Right lobe of liver (tissue), 6 donors: Measurements from ENCODE around the gene KIT. TPM values are rescaled to one million over a fixed set of nuclear protein-coding genes. Genes with fewer than 3 reads are reported as not detected.

ENCODE experiments used
- ATAC-seq, 4 donors: fragments of 200-7000 bp; cut with Tn5 transposase; one replicate each; pipeline ENCODE4 v1.9.1; 2020; ENCODE audit warnings: mild to moderate bottlenecking in 4 of 4, moderate library complexity in 4 of 4
- DNase-seq, 3 donors: peaks; one replicate each; pipeline ENCODE4 v3.0.0-alpha.2; 2020
- H3K27ac ChIP-seq, 3 donors: fragments of 200-600 bp; one replicate each; pipeline ENCODE4 v1.8.0; 2022
- H3K27me3 ChIP-seq, 2 donors: fragments of 200-600 bp; one replicate each; pipeline ENCODE4 v1.8.0; 2022
- H3K36me3 ChIP-seq, 4 donors: fragments of 200-600 bp; sonication (generic) in 1 of 4; one replicate each; pipeline versions ENCODE4 v1.5.1 to v1.8.0; 2017 to 2022; ENCODE audit warnings: control low read depth in 1 of 4
- H3K4me1 ChIP-seq, 4 donors: fragments of 200-600 bp; sonication (generic) in 1 of 4; one replicate each; pipeline versions ENCODE4 v1.5.1 to v1.8.0; 2017 to 2022; ENCODE audit warnings: control low read depth in 1 of 4
- H3K4me3 ChIP-seq, 3 donors: fragments of 200-600 bp; one replicate each; pipeline ENCODE4 v1.8.0; 2022
- H3K9me3 ChIP-seq, 4 donors: fragments of 200-600 bp; sonication (generic) in 1 of 4; one replicate each; pipeline versions ENCODE4 v1.5.1 to v1.8.0; 2017 to 2022; ENCODE audit warnings: control low read depth in 1 of 4
- CTCF ChIP-seq, 4 donors: fragments of 200-600 bp in 3 of 4; fragments of 450-650 bp in 1 of 4; IDR thresholded peaks; one replicate each; pipeline versions ENCODE4 v1.5.1 to v1.8.0; 2016 to 2022; ENCODE audit warnings: antibody characterized with exemption in 4 of 4, mild to moderate bottlenecking in 2 of 4
- POLR2A ChIP-seq: fragments of 450-650 bp; IDR thresholded peaks from one replicate; pipeline ENCODE4 v1.6.1; 2017; ENCODE audit warnings: antibody characterized with exemption, mild to moderate bottlenecking
- WGBS: methylation state at CpG from one replicate; pipeline ENCODE4 v1.1.6; 2018; ENCODE audit warnings: low coverage, low lambda C conversion rate; ENCODE audit not compliant: insufficient coverage; ENCODE audit errors: missing lambda C conversion rate; 5-methylcytosine and 5-hydroxymethylcytosine counted together
- intact Hi-C, 2 donors: fragments of 100-400 bp; cut with DNase I; formaldehyde crosslinking; loops; one replicate each; pipeline versions ENCODE4 v1.11.2 to v1.14.1; 2022
- total RNA-seq, 6 experiments: library from RNA; depleted of rRNA in 2 of 6; stranded (reverse); fragments of >200 nt in 2 of 6; fragmentation: NEBNext Ultra II Directional in 3 of 6; extraction: Animal tissue kit (Norgen Biotek cat#: 25700) in 3 of 6; gene quantifications; one replicate each; pipeline versions ENCODE4 v1.1.0 to v1.2.4, GENCODE V29; 2016 to 2023
- donor health status: DM: no; HTN: yes; CAD: no.
- donor health status: DM: no; HTN: no; CAD: no.
- donor health status: DM: no; HTN: no; CAD: no.
- donor health status: DM: no; HTN: yes; CAD: no.
- donor health status: DM: no; HTN: yes; CAD: no.

The KIT gene
- total RNA-seq, 6 experiments from 2014 or later, result 0.19 to 1.6 (median 0.77) TPM

- no peak overlapping the region for H3K4me3 ChIP-seq
- no peak overlapping the region for H3K27ac ChIP-seq
- ATAC-seq (no peak), DNase-seq (no peak)
- no peaks in the 10 kb centered on the region for H3K9me3 ChIP-seq
- H3K36me3 ChIP-seq, result no peaks in the 10 kb centered on the region
- intact Hi-C loops, result no loop called here
- H3K27me3 ChIP-seq, result no peaks in the 10 kb centered on the region
- WGBS, result 71% methylated on average over 12 of the region's 12 CpGs
- TF ChIP-seq POLR2A, result no peak
- no peak for TF ChIP-seq CTCF (IDR thresholded peaks at IDR 0.05)
- H3K4me1 ChIP-seq, result no peaks in the 10 kb centered on the region
Observed at GRCh38 chr4:54695337-54695736, 37.6 kb downstream of the KIT start.

GRCh38 chr4:54695788-54696187 lies 38.0 kb downstream of the KIT start:
- H3K9me3 ChIP-seq, result no peaks in the 10 kb centered on the region
- no peak overlapping the region for H3K27ac ChIP-seq
- 82% methylated on average over 3 of the region's 3 CpGs for WGBS
- no peaks in the 10 kb centered on the region for H3K36me3 ChIP-seq
- TF ChIP-seq POLR2A, result no peak
- TF ChIP-seq CTCF (IDR thresholded peaks at IDR 0.05), result no peak
- H3K4me1 ChIP-seq, result no peaks in the 10 kb centered on the region
- DNase-seq (no peak), ATAC-seq (no peak)
- H3K4me3 ChIP-seq, result no peak overlapping the region
- no peaks in the 10 kb centered on the region for H3K27me3 ChIP-seq
- intact Hi-C loops, result no loop called here

- no peak overlapping the region for H3K4me3 ChIP-seq
- no peaks in the 10 kb centered on the region for H3K4me1 ChIP-seq
- DNase-seq, result no peak
- intact Hi-C loops, result no loop called here
- H3K27me3 ChIP-seq, result no peaks in the 10 kb centered on the region
- H3K27ac ChIP-seq, result no peak overlapping the region
- TF ChIP-seq CTCF (IDR thresholded peaks at IDR 0.05), result no peak
- no peak for TF ChIP-seq POLR2A
- 72% methylated on average over 5 of the region's 5 CpGs for WGBS
- ATAC-seq, result no peak
- no peaks in the 10 kb centered on the region for H3K9me3 ChIP-seq
- H3K36me3 ChIP-seq, result no peaks in the 10 kb centered on the region
Observed at GRCh38 chr4:54696649-54697048, 38.9 kb downstream of the KIT start.

GRCh38 chr4:54700986-54701385 lies 43.2 kb downstream of the KIT start:
- ATAC-seq, result no peak
- Histone ChIP-seq H3K4me3 (no peak overlapping the region), H3K27me3 (no peaks in the 10 kb centered on the region), H3K4me1 (no peaks in the 10 kb centered on the region), H3K9me3 (no peaks in the 10 kb centered on the region), H3K36me3 (no peaks in the 10 kb centered on the region), H3K27ac (no peak overlapping the region)
- intact Hi-C loops, result no loop called here
- 20% methylated on average over 2 of the region's 2 CpGs for WGBS
- TF ChIP-seq CTCF (IDR thresholded peaks at IDR 0.05) (no peak), POLR2A (no peak)
- no peak for DNase-seq

- TF ChIP-seq CTCF (IDR thresholded peaks at IDR 0.05) (no peak), POLR2A (no peak)
- Histone ChIP-seq H3K36me3 (no peaks in the 10 kb centered on the region), H3K27ac (no peak overlapping the region), H3K27me3 (no peaks in the 10 kb centered on the region), H3K4me1 (no peaks in the 10 kb centered on the region), H3K4me3 (no peak overlapping the region), H3K9me3 (no peaks in the 10 kb centered on the region)
- 72% methylated on average over 4 of the region's 4 CpGs for WGBS
- ATAC-seq, result no peak
- DNase-seq, result no peak
- intact Hi-C loops, result no loop called here
Observed at GRCh38 chr4:54703182-54703581, 45.4 kb downstream of the KIT start.
